AG20443 (cell line): ENCODE results near the gene TRIM16.
"Not testable (repeated sequence)": the region's sequence is repeated elsewhere in the genome, so short reads cannot be mapped to it uniquely, and the experiment has no call there.

Experiments used
- DNase-seq: peaks from one replicate; pipeline ENCODE4 v3.0.0; 2012; ENCODE audit warnings: low spot score, mixed read lengths

The TRIM16 gene

DNA sequence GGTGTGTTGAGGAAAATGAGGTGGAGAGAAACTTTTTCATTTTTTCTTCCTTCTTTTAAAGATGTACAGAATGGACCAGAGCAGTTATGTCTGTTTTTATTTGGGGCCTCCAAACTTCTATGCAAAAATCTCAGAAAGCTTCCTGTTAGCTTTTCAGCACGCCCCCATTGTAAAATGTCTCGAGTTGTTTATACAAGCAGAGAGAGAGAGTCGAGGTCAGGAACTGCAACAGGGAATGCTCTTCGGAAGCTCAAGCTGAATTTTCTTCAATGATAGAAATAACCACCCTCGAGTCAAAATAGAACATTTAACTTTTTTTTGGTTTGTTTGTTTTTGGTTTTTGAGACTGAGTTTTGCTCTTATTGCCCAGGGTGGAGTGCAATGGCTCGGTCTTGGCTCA lies 68.3 kb downstream of the TRIM16 start:
- DNase-seq = not testable (repeated sequence)

DNA sequence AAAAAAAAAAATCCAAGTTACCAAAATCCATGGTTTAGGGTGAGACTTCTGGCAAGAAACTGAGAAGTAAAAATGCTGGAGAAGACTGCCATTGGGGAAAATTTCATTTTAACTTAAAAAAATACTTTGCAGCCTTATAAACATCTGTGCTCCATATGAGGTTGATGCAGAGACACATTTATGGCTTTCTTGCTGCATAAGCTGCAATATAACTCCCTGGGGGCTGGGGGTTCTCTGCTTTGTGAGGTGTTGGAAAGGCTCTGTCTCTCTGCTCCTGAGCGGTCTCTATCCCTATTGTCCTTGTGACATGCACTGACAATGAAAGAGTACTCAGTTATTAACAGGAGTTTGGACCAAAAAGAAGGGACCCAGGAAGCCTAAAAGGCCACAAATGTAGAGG lies 71.0 kb downstream of the TRIM16 start:
- DNase-seq = not testable (repeated sequence)

DNA sequence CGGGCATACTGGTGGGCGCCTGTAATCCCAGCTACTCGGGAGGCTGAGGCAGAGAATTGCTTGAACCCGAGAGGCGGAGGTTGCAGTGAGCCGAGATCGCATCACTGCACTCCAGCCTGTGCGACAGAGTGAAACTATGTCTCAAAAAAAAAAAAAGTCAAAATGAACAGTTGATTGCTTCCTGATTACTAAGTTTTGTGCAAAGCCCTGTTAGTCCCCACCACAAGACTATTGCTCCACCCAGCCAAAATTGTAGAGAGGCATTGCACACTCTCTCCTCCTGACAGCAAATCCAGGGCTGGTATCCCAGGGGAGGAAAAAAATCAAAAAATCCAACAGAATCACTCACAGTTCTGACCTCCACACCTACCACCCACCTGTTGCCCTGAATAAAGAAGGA lies 91.2 kb downstream of the TRIM16 start:
- DNase-seq = not testable (repeated sequence)

DNA sequence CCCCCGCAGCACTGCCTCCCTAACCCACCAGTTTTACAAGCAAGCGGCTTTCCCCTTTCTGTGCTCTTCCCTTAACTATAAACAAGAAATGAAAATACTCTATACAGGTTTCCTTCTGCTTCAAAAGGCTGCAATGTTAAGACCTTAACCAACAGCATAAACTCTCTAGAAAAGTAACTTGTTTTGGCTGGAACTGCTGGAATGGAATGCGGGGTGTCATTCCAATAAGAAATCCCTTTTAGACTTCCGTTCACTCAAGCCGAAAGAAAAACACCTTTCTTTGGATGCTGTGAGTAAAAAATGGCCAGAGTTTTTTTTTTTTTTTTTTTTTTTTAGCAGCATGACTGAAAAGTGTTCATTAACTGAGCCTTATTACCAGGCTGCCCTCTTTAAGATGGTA lies 92.1 kb downstream of the TRIM16 start:
- not testable (repeated sequence) for DNase-seq

DNA sequence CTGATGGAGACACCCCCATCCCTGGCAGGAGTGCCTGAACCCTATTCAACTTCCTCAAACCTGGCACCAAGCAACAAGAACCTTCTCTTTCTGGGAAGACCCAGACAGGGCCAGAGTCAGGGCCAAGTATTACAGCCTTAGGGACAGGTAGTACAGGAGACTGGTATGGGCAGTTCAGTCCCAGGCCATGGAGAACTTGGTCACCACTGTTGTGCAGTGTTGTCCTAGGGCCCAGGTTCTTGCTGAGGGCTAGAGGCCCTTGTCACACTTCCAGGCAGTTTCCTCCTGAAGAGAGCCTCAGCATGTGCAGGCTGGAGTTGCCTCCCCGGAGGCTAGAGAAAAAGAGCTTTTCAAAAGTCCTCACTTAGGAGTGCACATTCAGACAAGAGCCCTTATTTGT lies 93.3 kb downstream of the TRIM16 start:
- DNase-seq = not testable (repeated sequence)

DNA sequence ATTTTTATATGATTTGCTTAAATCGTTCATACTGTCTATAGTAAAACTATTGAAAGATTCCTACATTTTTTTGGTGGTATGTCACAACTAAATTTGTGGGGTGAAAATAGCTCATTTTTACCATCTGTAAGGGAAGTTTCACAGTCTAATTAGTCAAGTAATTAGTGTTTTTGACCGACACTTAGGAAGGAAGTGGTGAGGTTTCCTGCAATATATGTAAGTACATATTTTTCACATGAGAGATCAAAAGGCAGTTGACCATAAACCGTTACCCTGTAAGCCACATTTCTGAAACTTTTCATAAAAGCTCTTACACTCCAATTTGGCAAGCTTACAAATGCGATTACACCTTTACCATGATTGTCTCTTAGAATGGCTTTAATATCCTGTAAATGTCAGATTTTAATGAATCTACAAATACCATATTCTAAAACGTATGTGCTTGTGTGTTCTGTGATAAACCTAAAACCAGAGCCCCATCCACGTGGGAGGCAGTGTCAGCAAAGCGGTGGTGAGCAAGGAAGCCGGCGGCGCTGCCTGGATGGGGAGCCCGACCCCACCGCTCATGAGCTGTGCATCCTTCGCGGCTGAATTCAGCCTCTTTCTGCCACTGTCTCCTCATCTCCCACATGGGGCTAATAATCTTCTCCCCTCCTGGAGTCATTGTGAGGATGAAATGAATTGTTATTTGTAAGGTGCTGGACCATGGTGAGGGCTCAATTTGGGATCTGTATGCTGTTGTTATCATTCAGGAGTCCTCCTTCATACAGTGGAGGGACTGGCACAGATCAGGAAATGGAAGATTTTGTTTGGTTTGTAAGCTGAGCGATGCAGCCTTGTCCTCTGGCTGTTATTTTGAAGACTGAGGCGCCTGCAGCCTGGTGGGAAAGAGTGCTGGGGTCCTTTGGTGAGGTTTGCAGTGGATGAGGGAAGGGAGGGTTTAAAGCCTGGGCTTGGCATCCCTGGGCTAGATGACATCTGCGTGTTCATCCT lies 94.3 kb downstream of the TRIM16 start:
- not testable (repeated sequence) for DNase-seq

DNA sequence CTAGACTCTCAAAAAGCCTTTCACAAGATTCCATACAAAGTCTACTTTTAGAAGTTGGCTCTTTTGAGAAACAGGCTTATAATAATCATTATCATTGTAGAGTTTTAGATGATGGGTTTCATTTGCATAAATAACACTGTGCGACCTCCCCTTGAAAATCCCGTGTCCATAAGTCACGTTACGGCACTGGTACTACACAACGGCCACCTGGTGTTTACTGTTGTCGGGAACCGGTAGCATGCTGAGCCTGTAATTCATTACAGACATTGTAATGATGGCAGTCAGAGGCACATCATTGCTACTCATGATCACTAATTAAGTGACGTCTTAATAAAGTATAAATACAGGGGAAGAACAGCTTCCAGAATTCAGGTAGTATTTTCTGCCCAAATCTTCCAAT lies 96.1 kb downstream of the TRIM16 start:
- not testable (repeated sequence) for DNase-seq

DNA sequence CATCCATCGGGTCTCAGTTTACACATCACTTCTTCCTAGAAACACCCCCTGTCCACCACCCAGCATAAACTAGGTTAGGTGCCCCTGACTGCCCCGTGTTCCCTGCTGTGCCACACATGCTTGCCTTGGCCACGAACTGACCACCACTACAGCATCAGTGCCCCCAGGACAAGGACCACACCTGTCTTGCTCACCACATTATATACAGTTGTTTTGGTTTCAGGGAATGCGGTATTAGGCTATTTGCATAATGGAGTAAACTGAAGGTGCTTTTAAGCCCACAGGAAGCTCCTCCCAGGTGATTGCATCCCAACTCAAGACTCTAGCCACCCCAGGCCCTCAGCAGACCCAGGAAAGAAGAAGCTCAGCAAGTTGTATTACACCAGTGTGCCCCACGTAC lies 100.8 kb downstream of the TRIM16 start:
- DNase-seq = not testable (repeated sequence)

DNA sequence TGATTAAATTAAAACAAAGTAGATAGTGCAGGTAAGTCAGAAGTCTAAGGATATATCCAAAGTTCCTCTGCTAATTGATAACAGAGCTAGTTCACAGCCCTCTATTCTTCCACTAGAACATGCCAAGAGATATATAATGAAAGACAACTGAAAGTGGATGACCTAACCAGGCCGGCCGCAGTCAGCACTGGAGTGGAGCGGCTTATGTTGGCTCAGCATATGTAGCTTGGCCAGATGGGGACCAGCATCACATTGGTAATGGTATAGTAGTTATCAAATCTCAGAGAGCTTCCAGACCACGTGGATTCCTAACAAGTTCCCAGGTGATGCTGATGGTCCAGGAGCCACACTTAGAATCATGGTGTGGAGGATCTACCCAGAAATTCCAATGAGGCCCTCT lies 102.6 kb downstream of the TRIM16 start:
- not testable (repeated sequence) for DNase-seq
